HepG2 (cell line): ENCODE results near the gene RIPK1. TPM values are rescaled to one million over a fixed set of nuclear protein-coding genes. Genes with fewer than 3 reads are reported as not detected.

ENCODE experiments used
- AGO1 ChIP-seq: fragments of 200-400 bp; formaldehyde crosslinking; IDR thresholded peaks from 2 replicates; pipeline ENCODE4 v1.6.1; 2017; ENCODE audit warnings: mild to moderate bottlenecking, low read depth, low read length, moderate library complexity; ENCODE audit not compliant: poor library complexity, severe bottlenecking
- ASH2L ChIP-seq: fragments of 300-600, 200-600 bp; sonication (generic); IDR thresholded peaks from 2 replicates; pipeline ENCODE4 v1.7.0; 2017; ENCODE audit warnings: low read depth, mild to moderate bottlenecking, moderate library complexity, mixed read lengths, low read length; ENCODE audit not compliant: insufficient read length
- BRCA1 ChIP-seq: sonication (generic); formaldehyde crosslinking; IDR thresholded peaks from 2 replicates; pipeline ENCODE4 v1.4.0; 2020; ENCODE audit warnings: missing genetic modification reagents
- ETV5 ChIP-seq: IDR thresholded peaks from 2 replicates; pipeline ENCODE4 v1.6.1; 2018; ENCODE audit warnings: missing biosample characterization, missing genetic modification reagents, inconsistent platforms, borderline replicate concordance
- HCFC1 ChIP-seq: fragments of 150-350 bp; IDR thresholded peaks from 2 replicates; pipeline ENCODE4 v1.6.1; 2014; ENCODE audit warnings: low read depth, low read length
- KDM1A ChIP-seq: IDR thresholded peaks from 2 replicates; pipeline ENCODE4 v1.6.1; 2016; ENCODE audit warnings: missing compliant biosample characterization
- MXI1 ChIP-seq: IDR thresholded peaks from 3 replicates; pipeline ENCODE4 v1.6.1; 2012; ENCODE audit warnings: low read depth, low read length, inconsistent platforms, borderline replicate concordance
- NCOA5 ChIP-seq: sonication (generic); formaldehyde crosslinking; IDR thresholded peaks from 2 replicates; pipeline ENCODE4 v1.4.0; 2020; ENCODE audit warnings: missing genetic modification reagents
- NCOR1 ChIP-seq: fragments of 200-600 bp; sonication (generic); IDR thresholded peaks from 2 replicates; pipeline ENCODE4 v1.7.0; 2017; ENCODE audit warnings: antibody characterized with exemption, low read length, borderline replicate concordance
- NR1H2 ChIP-seq: sonication (generic); formaldehyde crosslinking; IDR thresholded peaks from 2 replicates; pipeline ENCODE4 v1.8.1; 2022; ENCODE audit warnings: low read depth, missing genetic modification reagents, borderline replicate concordance
- NR2F1 ChIP-seq, 2 experiments: fragments of 450-650 bp in 1 of 2; formaldehyde crosslinking in 1 of 2; IDR thresholded peaks; 2 replicates each; pipeline versions ENCODE4 v1.5.0 to v1.6.1; 2016 to 2020; ENCODE audit warnings: mild to moderate bottlenecking in 1 of 2, missing compliant biosample characterization in 1 of 2, missing genetic modification reagents in 1 of 2, moderate library complexity in 1 of 2
- PHF21A ChIP-seq: sonication (generic); formaldehyde crosslinking; IDR thresholded peaks from 2 replicates; pipeline ENCODE4 v1.5.0; 2020; ENCODE audit warnings: mild to moderate bottlenecking, missing genetic modification reagents
- ZFP82 ChIP-seq: sonication (generic); formaldehyde crosslinking; IDR thresholded peaks from 2 replicates; pipeline ENCODE4 v1.5.1; 2020; ENCODE audit warnings: mild to moderate bottlenecking, missing genetic modification reagents, borderline replicate concordance
- ZKSCAN8 ChIP-seq: IDR thresholded peaks from 2 replicates; pipeline ENCODE4 v1.6.1; 2016; ENCODE audit warnings: borderline replicate concordance, missing genetic modification reagents, missing compliant biosample characterization
- ZNF10 ChIP-seq: sonication (generic); formaldehyde crosslinking; IDR thresholded peaks from 2 replicates; pipeline ENCODE4 v1.4.0; 2020; ENCODE audit warnings: mild to moderate bottlenecking, low read depth, missing genetic modification reagents, borderline replicate concordance
- ZNF30 ChIP-seq: sonication (generic); formaldehyde crosslinking; IDR thresholded peaks from 2 replicates; pipeline ENCODE4 v1.5.0; 2020; ENCODE audit warnings: mild to moderate bottlenecking, missing genetic modification reagents
- ZNF501 ChIP-seq: sonication (generic); formaldehyde crosslinking; IDR thresholded peaks from 2 replicates; pipeline ENCODE4 v1.5.1; 2020; ENCODE audit warnings: mild to moderate bottlenecking, moderate library complexity, missing genetic modification reagents
- ZNF577 ChIP-seq: sonication (generic); formaldehyde crosslinking; IDR thresholded peaks from 2 replicates; pipeline ENCODE4 v1.4.0; 2020; ENCODE audit warnings: mild to moderate bottlenecking, low read depth, missing genetic modification reagents, borderline replicate concordance
- ZNF614 ChIP-seq: IDR thresholded peaks from 2 replicates; pipeline ENCODE4 v1.6.1; 2018; ENCODE audit warnings: missing biosample characterization, missing genetic modification reagents, inconsistent platforms, borderline replicate concordance
- ZNF792 ChIP-seq: IDR thresholded peaks from 2 replicates; pipeline ENCODE4 v1.6.1; 2016
- polyA plus RNA-seq, 8 experiments: library from polyadenylated mRNA; depleted of rRNA in 3 of 8; stranded (reverse) in 7 of 8; unstranded in 1 of 8; fragments of >200 nt; fragmentation: Illumina TruSeq in 4 of 8; extraction: Trizol in 4 of 8; gene quantifications; 2 replicates each; pipeline versions ENCODE4 v1.2.1 to v1.2.3, GENCODE V29; 2011 to 2016; ENCODE audit warnings: low read depth in 4 of 8, missing spikeins in 1 of 8, mixed read lengths in 1 of 8; ENCODE audit not compliant: insufficient read depth in 1 of 8
- total RNA-seq, 5 experiments: library from RNA; depleted of rRNA; stranded (reverse); fragments of >200 nt; fragmentation: Illumina TruSeq; extraction: Trizol; gene quantifications; 2 replicates each; pipeline ENCODE4 v1.2.3, GENCODE V29; 2016; ENCODE audit warnings: low read depth in 1 of 5
- TF ChIP-seq, protein P1 (sequence below): sonication (generic); formaldehyde crosslinking; IDR thresholded peaks from 2 replicates; pipeline ENCODE4 v1.8.1; 2023; ENCODE audit warnings: mild to moderate bottlenecking, missing genetic modification reagents, borderline replicate concordance
- TF ChIP-seq, protein P2 (sequence below): sonication (generic); formaldehyde crosslinking; IDR thresholded peaks from 2 replicates; pipeline ENCODE4 v1.4.0; 2020; ENCODE audit warnings: missing genetic modification reagents
- TF ChIP-seq, protein P3 (sequence below): sonication (generic); formaldehyde crosslinking; IDR thresholded peaks from 2 replicates; pipeline ENCODE4 v1.4.0; 2020; ENCODE audit warnings: mild to moderate bottlenecking, missing genetic modification reagents, borderline replicate concordance
- TF ChIP-seq, protein P4 (sequence below): sonication (generic); formaldehyde crosslinking; IDR thresholded peaks from 2 replicates; pipeline ENCODE4 v1.5.0; 2020; ENCODE audit warnings: mild to moderate bottlenecking, missing genetic modification reagents

The RIPK1 gene
- total and polyA plus RNA-seq, 2 of the 13 experiments (the other 11 are each of a cell fraction or from before 2014, with no cell fraction given) = 9.0 to 10.3 TPM

DNA sequence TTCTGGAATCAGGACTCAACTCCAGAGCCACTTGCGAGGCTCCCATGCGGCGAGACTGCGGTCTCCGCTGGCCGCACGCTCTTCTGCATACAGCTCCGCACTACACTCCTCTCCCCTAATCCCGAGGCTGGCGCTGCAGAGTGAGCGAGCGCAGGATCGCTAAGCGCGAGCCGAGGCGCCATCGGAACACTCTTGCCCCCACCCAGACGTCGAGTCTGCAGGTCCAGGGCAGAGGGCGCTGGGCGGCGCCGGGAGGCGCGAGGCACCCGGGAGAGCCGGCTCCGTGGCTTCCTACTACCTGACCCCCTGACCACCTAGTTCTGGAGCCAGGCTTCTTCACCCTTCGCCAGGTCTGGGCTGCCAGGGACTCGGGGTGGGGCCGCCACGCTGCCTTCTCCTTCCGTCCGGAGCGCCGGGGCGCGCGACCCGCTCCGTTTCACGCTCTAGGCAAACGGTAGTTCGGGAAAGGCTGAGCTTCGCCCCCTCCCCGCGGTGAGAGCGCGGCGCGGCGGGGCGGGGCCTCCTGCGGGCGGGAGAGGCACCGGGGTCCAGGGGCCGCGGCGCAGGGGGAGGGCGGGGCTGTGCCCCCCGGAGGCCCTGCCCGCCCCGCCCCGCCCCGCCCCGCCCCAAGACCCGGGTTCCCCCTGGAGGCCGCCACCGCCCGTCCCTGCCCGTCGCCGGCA lies 94.4 kb downstream of the RIPK1 start (continued):
- TF ChIP-seq, protein P1, sequence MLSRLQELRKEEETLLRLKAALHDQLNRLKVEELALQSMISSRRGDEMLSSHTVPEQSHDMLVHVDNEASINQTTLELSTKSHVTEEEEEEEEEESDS (CRISPR knock-in tag) = no peak
- peak; percentile 10 to 24; a peak in 2 of 4 replicates for TF ChIP-seq NR2F1 (CRISPR knock-in tag; IDR thresholded peaks at IDR 0.05)
- TF ChIP-seq, protein P2, sequence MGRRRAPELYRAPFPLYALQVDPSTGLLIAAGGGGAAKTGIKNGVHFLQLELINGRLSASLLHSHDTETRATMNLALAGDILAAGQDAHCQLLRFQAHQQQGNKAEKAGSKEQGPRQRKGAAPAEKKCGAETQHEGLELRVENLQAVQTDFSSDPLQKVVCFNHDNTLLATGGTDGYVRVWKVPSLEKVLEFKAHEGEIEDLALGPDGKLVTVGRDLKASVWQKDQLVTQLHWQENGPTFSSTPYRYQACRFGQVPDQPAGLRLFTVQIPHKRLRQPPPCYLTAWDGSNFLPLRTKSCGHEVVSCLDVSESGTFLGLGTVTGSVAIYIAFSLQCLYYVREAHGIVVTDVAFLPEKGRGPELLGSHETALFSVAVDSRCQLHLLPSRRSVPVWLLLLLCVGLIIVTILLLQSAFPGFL = no peak
- no peak for TF ChIP-seq KDM1A (CRISPR knock-in tag)
- peak; percentile 90 for TF ChIP-seq ASH2L
- TF ChIP-seq ZFP82 (CRISPR knock-in tag) = 0 out of 2 replicates have a peak, but pooled peaks have one; percentile 57
- no peak; the same call in 1 of the 2 replicates for TF ChIP-seq BRCA1 (CRISPR knock-in tag)
- TF ChIP-seq ZNF501 (CRISPR knock-in tag) = peak; percentile 99
- TF ChIP-seq NCOA5 (CRISPR knock-in tag) = no peak
- peak; percentile 90 for TF ChIP-seq AGO1
- TF ChIP-seq ZNF614 = peak; percentile 80; the same call in 1 of the 2 replicates
- TF ChIP-seq PHF21A (CRISPR knock-in tag) = peak; percentile 79
- no peak; the same call in none of the 2 replicates for TF ChIP-seq ZNF792 (CRISPR knock-in tag)
- TF ChIP-seq NR1H2 (CRISPR knock-in tag) = no peak; the same call in 1 of the 2 replicates
- TF ChIP-seq ETV5 (CRISPR knock-in tag) = peak; percentile 44; the same call in 1 of the 2 replicates
- no peak for TF ChIP-seq ZNF30 (CRISPR knock-in tag)
- TF ChIP-seq HCFC1 = no peak
- TF ChIP-seq NCOR1 = peak; percentile 64; the same call in 1 of the 2 replicates
- TF ChIP-seq, protein P3, sequence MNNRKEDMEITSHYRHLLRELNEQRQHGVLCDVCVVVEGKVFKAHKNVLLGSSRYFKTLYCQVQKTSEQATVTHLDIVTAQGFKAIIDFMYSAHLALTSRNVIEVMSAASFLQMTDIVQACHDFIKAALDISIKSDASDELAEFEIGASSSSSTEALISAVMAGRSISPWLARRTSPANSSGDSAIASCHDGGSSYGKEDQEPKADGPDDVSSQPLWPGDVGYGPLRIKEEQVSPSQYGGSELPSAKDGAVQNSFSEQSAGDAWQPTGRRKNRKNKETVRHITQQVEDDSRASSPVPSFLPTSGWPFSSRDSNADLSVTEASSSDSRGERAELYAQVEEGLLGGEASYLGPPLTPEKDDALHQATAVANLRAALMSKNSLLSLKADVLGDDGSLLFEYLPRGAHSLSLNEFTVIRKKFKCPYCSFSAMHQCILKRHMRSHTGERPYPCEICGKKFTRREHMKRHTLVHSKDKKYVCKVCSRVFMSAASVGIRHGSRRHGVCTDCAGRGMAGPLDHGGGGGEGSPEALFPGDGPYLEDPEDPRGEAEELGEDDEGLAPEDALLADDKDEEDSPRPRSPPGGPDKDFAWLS (CRISPR knock-in tag) = no peak
- TF ChIP-seq ZKSCAN8 (CRISPR knock-in tag) = peak; percentile 37; the same call in 1 of the 2 replicates
- TF ChIP-seq, protein P4, sequence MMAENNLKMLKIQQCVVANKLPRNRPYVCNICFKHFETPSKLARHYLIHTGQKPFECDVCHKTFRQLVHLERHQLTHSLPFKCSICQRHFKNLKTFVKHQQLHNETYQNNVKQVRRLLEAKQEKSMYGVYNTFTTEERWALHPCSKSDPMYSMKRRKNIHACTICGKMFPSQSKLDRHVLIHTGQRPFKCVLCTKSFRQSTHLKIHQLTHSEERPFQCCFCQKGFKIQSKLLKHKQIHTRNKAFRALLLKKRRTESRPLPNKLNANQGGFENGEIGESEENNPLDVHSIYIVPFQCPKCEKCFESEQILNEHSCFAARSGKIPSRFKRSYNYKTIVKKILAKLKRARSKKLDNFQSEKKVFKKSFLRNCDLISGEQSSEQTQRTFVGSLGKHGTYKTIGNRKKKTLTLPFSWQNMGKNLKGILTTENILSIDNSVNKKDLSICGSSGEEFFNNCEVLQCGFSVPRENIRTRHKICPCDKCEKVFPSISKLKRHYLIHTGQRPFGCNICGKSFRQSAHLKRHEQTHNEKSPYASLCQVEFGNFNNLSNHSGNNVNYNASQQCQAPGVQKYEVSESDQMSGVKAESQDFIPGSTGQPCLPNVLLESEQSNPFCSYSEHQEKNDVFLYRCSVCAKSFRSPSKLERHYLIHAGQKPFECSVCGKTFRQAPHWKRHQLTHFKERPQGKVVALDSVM (CRISPR knock-in tag) = no peak
- TF ChIP-seq ZNF577 (CRISPR knock-in tag) = no peak
- TF ChIP-seq ZNF10 (CRISPR knock-in tag) = no peak
- peak; percentile 30; the same call in 1 of the 3 replicates for TF ChIP-seq MXI1
